ENCODE data around the gene EFCAB5. TPM values are rescaled to one million over a fixed set of nuclear protein-coding genes. Genes with fewer than 3 reads are reported as not detected.
A peak's percentile ranks its signal among the peaks of the same experiment; 100 is the strongest.
"Not testable (repeated sequence)": the region's sequence is repeated elsewhere in the genome, so short reads cannot be mapped to it uniquely, and the experiment has no call there.

EFCAB5 gene
- total RNA-seq, 1 donor from 2014 or later = not detected

- no peak overlapping the region for H3K27ac ChIP-seq (replicated peaks)
- intact Hi-C loops (cut with micrococcal nuclease) = no loop called here
- TF ChIP-seq CTCF (IDR thresholded peaks at IDR 0.05; ENCODE audit: borderline replicate concordance) = no peak
These were observed 59.4 kb downstream of the EFCAB5 start for GRCh38 chr17:30000755-30001257.

GRCh38 chr17:30002088-30002487 lies 60.7 kb downstream of the EFCAB5 start:
- H3K9me3 ChIP-seq (replicated peaks) = no peaks in the 10 kb centered on the region
- no peaks in the 10 kb centered on the region for H3K4me1 ChIP-seq
- no peak overlapping the region for H3K27ac ChIP-seq (replicated peaks)
- no peak overlapping the region for H3K4me3 ChIP-seq
- no peak for TF ChIP-seq CTCF (IDR thresholded peaks at IDR 0.05; ENCODE audit: borderline replicate concordance)
- H3K36me3 ChIP-seq = no peaks in the 10 kb centered on the region
- intact Hi-C loops (cut with micrococcal nuclease) = no loop called here
- DNase-seq = no peak
- H3K27me3 ChIP-seq (ENCODE audit: low read depth) = no peaks in the 10 kb centered on the region

More at GRCh38 chr17:30000755-30001257, 59.4 kb downstream of the EFCAB5 start:
- H3K27me3 ChIP-seq (ENCODE audit: low read depth) = no peaks in the 10 kb centered on the region
- no peaks in the 10 kb centered on the region for H3K36me3 ChIP-seq
- no peaks in the 10 kb centered on the region for H3K9me3 ChIP-seq (replicated peaks)
- H3K4me3 ChIP-seq = no peak overlapping the region
- no peak for DNase-seq
- no peaks in the 10 kb centered on the region for H3K4me1 ChIP-seq

- no peak overlapping the region for H3K4me3 ChIP-seq
- no peaks in the 10 kb centered on the region for H3K27me3 ChIP-seq (ENCODE audit: low read depth)
- H3K9me3 ChIP-seq (replicated peaks) = peaks cover 5% of the 10 kb centered on the region
- intact Hi-C loops (cut with micrococcal nuclease) = no loop called here
- H3K4me1 ChIP-seq = no peaks in the 10 kb centered on the region
- H3K27ac ChIP-seq (replicated peaks) = no peak overlapping the region
- no peak for TF ChIP-seq CTCF (IDR thresholded peaks at IDR 0.05; ENCODE audit: borderline replicate concordance)
- H3K36me3 ChIP-seq = no peaks in the 10 kb centered on the region
- no peak for DNase-seq
These were observed 64.4 kb downstream of the EFCAB5 start for GRCh38 chr17:30005709-30006320.

GRCh38 chr17:30011934-30012333 lies 70.5 kb downstream of the EFCAB5 start:
- H3K9me3 ChIP-seq (replicated peaks); H3K36me3 ChIP-seq; H3K27me3 ChIP-seq (ENCODE audit: low read depth); intact Hi-C loops (cut with micrococcal nuclease); DNase-seq; H3K4me1 ChIP-seq; H3K27ac ChIP-seq (replicated peaks); H3K4me3 ChIP-seq: not testable (repeated sequence)

- no peaks in the 10 kb centered on the region for H3K36me3 ChIP-seq
- H3K9me3 ChIP-seq (replicated peaks) = no peaks in the 10 kb centered on the region
- no peak for DNase-seq
- no peak overlapping the region for H3K27ac ChIP-seq (replicated peaks)
- H3K27me3 ChIP-seq (ENCODE audit: low read depth) = peaks cover 8% of the 10 kb centered on the region
- no peaks in the 10 kb centered on the region for H3K4me1 ChIP-seq
- no peak overlapping the region for H3K4me3 ChIP-seq
- intact Hi-C loops (cut with micrococcal nuclease) = no loop called here
- TF ChIP-seq CTCF (IDR thresholded peaks at IDR 0.05; ENCODE audit: borderline replicate concordance) = peak; percentile 81
These were observed 80.4 kb downstream of the EFCAB5 start for GRCh38 chr17:30021708-30022317.

- H3K4me3 ChIP-seq; H3K36me3 ChIP-seq; H3K9me3 ChIP-seq (replicated peaks); H3K27me3 ChIP-seq (ENCODE audit: low read depth); H3K4me1 ChIP-seq; DNase-seq; H3K27ac ChIP-seq (replicated peaks); intact Hi-C loops (cut with micrococcal nuclease): not testable (repeated sequence)
These were observed 83.9 kb downstream of the EFCAB5 start for GRCh38 chr17:30025325-30025724.

All from left ventricle myocardium inferior (tissue), 1 donor.